Measurements from ENCODE around the gene C21orf91.

Gene C21orf91

DNA sequence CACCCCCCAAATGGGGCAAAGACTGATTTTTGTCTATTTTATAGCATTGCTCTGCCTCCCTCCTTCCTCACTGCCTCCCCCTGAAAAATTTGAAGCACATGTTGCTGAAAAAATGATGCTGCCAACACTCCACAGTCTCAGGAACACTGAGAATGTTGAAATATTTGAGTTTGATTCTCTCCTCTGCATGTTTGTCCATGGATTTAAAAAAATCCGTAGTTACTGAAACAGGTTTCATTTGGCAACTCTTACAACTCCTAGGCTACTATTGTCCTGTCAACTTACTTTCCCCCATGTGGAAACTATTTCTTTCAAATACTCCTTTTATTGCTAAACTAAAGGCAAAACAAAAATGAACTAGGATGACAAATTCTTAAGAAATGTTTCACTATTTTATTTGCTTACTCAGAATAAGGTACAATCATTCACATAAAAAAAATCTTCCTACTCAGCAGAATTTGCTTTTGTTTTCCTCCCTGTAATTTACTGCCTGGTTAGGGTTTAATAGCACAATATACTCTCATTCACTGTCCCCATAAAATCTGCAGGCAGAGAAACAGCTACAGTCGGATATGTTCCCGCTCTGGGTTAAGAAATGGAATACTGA lies 50.2 kb downstream of the C21orf91 start:
- H3F3A ChIP-seq (ENCODE audit: low read depth): no peaks in the 10 kb centered on the region
- no peak overlapping the region for H3K4me3 ChIP-seq (ENCODE audit: low read length, poor library complexity, severe bottlenecking)
- H3K79me2 ChIP-seq (ENCODE audit: insufficient read depth, low read length): no peaks in the 10 kb centered on the region
- H3K4me1 ChIP-seq (ENCODE audit: insufficient read depth, low read length, poor library complexity, severe bottlenecking): peaks cover 10% of the 10 kb centered on the region
- no peaks in the 10 kb centered on the region for H4K20me1 ChIP-seq (ENCODE audit: insufficient read depth, low read length, poor library complexity, severe bottlenecking)
- TF ChIP-seq EZH2phosphoT487 (IDR thresholded peaks at IDR 0.05; ENCODE audit: borderline replicate concordance): no peak
- TF ChIP-seq, protein P1, sequence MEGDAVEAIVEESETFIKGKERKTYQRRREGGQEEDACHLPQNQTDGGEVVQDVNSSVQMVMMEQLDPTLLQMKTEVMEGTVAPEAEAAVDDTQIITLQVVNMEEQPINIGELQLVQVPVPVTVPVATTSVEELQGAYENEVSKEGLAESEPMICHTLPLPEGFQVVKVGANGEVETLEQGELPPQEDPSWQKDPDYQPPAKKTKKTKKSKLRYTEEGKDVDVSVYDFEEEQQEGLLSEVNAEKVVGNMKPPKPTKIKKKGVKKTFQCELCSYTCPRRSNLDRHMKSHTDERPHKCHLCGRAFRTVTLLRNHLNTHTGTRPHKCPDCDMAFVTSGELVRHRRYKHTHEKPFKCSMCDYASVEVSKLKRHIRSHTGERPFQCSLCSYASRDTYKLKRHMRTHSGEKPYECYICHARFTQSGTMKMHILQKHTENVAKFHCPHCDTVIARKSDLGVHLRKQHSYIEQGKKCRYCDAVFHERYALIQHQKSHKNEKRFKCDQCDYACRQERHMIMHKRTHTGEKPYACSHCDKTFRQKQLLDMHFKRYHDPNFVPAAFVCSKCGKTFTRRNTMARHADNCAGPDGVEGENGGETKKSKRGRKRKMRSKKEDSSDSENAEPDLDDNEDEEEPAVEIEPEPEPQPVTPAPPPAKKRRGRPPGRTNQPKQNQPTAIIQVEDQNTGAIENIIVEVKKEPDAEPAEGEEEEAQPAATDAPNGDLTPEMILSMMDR (conservative IDR thresholded peaks at IDR 0.05; ENCODE audit: low read length): no peak
- no peak overlapping the region for H3K9ac ChIP-seq (ENCODE audit: low read depth, low read length, poor library complexity, severe bottlenecking)
- no peaks in the 10 kb centered on the region for H3K9me2 ChIP-seq (replicated peaks; ENCODE audit: low read depth, low read length)
- no peaks in the 10 kb centered on the region for H3K27me3 ChIP-seq (ENCODE audit: insufficient read depth, low read length, poor library complexity, severe bottlenecking)
- no peaks in the 10 kb centered on the region for H3K36me3 ChIP-seq (ENCODE audit: insufficient read depth, low read length)
- no peak overlapping the region; the same call in 1 of the 2 replicates for H2AFZ ChIP-seq (ENCODE audit: low read length)
- no peaks in the 10 kb centered on the region for H3K9me3 ChIP-seq (ENCODE audit: insufficient read depth, low read depth, low read length)
- H3K4me2 ChIP-seq (ENCODE audit: low read depth, low read length, poor library complexity, severe bottlenecking): no peak overlapping the region

DNA sequence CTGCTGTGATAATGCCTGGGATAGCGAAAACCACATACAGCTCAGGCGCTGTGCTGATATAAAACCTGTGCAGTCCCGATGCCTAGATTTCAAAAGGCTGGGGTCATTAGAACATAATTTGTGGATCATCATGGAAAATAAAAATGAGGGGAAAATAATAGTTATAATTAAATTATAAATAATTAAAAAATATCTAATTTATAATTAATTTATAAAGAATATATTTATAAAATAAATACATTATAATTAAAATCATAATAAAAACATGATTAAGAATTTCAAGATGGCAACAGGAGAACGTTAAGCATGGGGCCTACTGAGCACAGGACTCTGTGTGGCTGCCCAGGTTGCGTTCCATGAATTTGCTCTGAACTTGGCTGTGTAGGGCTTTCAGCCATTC lies 53.9 kb downstream of the C21orf91 start:
- no peak for TF ChIP-seq EZH2phosphoT487 (IDR thresholded peaks at IDR 0.05; ENCODE audit: borderline replicate concordance)
- TF ChIP-seq, protein P1 (conservative IDR thresholded peaks at IDR 0.05; ENCODE audit: low read length): no peak
- Histone ChIP-seq H3K4me3 (ENCODE audit: low read length, poor library complexity, severe bottlenecking) (no peak overlapping the region), H3K79me2 (ENCODE audit: insufficient read depth, low read length) (no peaks in the 10 kb centered on the region), H3K27me3 (ENCODE audit: insufficient read depth, low read length, poor library complexity, severe bottlenecking) (no peaks in the 10 kb centered on the region), H3K9me3 (ENCODE audit: insufficient read depth, low read depth, low read length) (no peaks in the 10 kb centered on the region), H3K9me2 (replicated peaks; ENCODE audit: low read depth, low read length) (no peaks in the 10 kb centered on the region), H3F3A (ENCODE audit: low read depth) (no peaks in the 10 kb centered on the region), H3K4me2 (ENCODE audit: low read depth, low read length, poor library complexity, severe bottlenecking) (no peak overlapping the region), H3K9ac (ENCODE audit: low read depth, low read length, poor library complexity, severe bottlenecking) (no peak overlapping the region), H4K20me1 (ENCODE audit: insufficient read depth, low read length, poor library complexity, severe bottlenecking) (no peaks in the 10 kb centered on the region), H3K36me3 (ENCODE audit: insufficient read depth, low read length) (no peaks in the 10 kb centered on the region), H3K4me1 (ENCODE audit: insufficient read depth, low read length, poor library complexity, severe bottlenecking) (peaks cover 10% of the 10 kb centered on the region), H2AFZ (ENCODE audit: low read length) (no peak overlapping the region)

DNA sequence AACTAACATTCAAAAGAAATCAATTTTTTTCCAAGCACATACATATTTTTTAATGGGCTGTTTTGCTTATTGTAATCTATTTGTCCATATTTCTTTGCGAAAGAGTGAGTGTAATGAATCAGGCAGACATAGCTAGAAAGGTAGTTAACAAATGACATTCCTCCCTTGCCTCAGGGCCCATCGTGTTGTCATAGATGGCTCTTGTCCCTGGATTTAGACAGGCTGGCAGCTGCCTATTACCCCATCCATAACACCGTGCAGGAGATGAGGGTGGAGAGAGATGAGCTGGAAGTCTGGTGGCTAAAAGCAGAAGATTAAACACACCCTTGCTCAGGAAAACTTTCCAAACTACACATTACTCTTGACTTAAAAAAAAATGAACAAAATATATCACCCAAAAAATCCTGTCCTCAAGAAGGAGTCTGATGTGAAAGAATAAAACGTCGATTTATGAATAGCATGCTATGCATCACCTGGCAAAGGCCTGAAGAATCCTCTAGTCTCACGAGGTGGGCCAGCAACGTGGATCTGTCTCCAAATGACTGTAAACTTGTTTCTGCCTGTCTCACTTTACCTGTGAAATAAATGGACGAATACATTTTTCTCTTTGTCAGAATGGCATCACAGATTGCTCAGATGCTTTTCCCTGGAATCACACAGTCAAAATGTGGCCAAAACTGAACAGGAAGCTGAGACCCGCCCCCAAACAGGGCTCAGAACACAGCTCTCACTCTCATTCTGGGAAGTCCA lies 55.7 kb downstream of the C21orf91 start:
- TF ChIP-seq EZH2phosphoT487 (IDR thresholded peaks at IDR 0.05; ENCODE audit: borderline replicate concordance): no peak
- TF ChIP-seq, protein P1 (conservative IDR thresholded peaks at IDR 0.05; ENCODE audit: low read length): no peak
- no peaks in the 10 kb centered on the region for H3K36me3 ChIP-seq (ENCODE audit: insufficient read depth, low read length)

More for the DNA sequence above, 55.7 kb downstream of the C21orf91 start:
- H3K27me3 ChIP-seq (ENCODE audit: insufficient read depth, low read length, poor library complexity, severe bottlenecking): no peaks in the 10 kb centered on the region
- H4K20me1 ChIP-seq (ENCODE audit: insufficient read depth, low read length, poor library complexity, severe bottlenecking): no peaks in the 10 kb centered on the region
- H3K4me1 ChIP-seq (ENCODE audit: insufficient read depth, low read length, poor library complexity, severe bottlenecking): peaks cover 3% of the 10 kb centered on the region
- H3K4me3 ChIP-seq (ENCODE audit: low read length, poor library complexity, severe bottlenecking): no peak overlapping the region
- no peaks in the 10 kb centered on the region for H3K79me2 ChIP-seq (ENCODE audit: insufficient read depth, low read length)
- H3K9me2 ChIP-seq (replicated peaks; ENCODE audit: low read depth, low read length): no peaks in the 10 kb centered on the region
- H3K9me3 ChIP-seq (ENCODE audit: insufficient read depth, low read depth, low read length): no peaks in the 10 kb centered on the region
- H3K4me2 ChIP-seq (ENCODE audit: low read depth, low read length, poor library complexity, severe bottlenecking): no peak overlapping the region
- H3K9ac ChIP-seq (ENCODE audit: low read depth, low read length, poor library complexity, severe bottlenecking): no peak overlapping the region
- H3F3A ChIP-seq (ENCODE audit: low read depth): no peaks in the 10 kb centered on the region
- H2AFZ ChIP-seq (ENCODE audit: low read length): no peak overlapping the region

Measured in Loucy (cell line).